ENCODE measurements around the gene GFOD1. TPM values are rescaled to one million over a fixed set of nuclear protein-coding genes. Genes with fewer than 3 reads are reported as not detected.

The GFOD1 gene
- total and polyA plus RNA-seq, 4 donors, result 2.6 to 16.8 (median 5.0) TPM

GRCh38 chr6:13526727-13527670 lies 39.6 kb upstream of the GFOD1 start:
- Histone ChIP-seq H3K4me1 (ENCODE audit: control insufficient read depth in 4 of 4, insufficient read depth in 4 of 4, low read length in 3 of 4) (peaks cover 0 to 7% (median 0%) of the 10 kb centered on the region in 4 donors), H3K27me3 (ENCODE audit: control insufficient read depth in 4 of 4, insufficient read depth in 4 of 4, low read length in 3 of 4) (no peaks in the 10 kb centered on the region), H3K9me3 (ENCODE audit: control insufficient read depth in 4 of 4, low read length in 3 of 4) (no peaks in the 10 kb centered on the region), H3K36me3 (ENCODE audit: control insufficient read depth in 4 of 4, insufficient read depth in 3 of 4, low read depth in 1 of 4, low read length in 3 of 4) (no peaks in the 10 kb centered on the region), H3K9ac (ENCODE audit: low read depth in 1 of 2, low read length in 2 of 2) (no peak overlapping the region), H3K4me3 (ENCODE audit: low read depth in 1 of 3, low read length in 3 of 3) (no peak overlapping the region), H3K27ac (ENCODE audit: low read depth in 1 of 2, low read length in 2 of 2) (no peak overlapping the region)
- 81% methylated on average over 17 of the region's 17 CpGs for WGBS
- TF ChIP-seq REST (IDR thresholded peaks at IDR 0.05) (no peak), SP1 (IDR thresholded peaks at IDR 0.05) (no peak), NR2F2 (IDR thresholded peaks at IDR 0.05) (peak; percentile 25)
- TF ChIP-seq, protein P1, sequence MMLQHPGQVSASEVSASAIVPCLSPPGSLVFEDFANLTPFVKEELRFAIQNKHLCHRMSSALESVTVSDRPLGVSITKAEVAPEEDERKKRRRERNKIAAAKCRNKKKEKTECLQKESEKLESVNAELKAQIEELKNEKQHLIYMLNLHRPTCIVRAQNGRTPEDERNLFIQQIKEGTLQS (IDR thresholded peaks at IDR 0.05), result no peak
- no peak for DNase-seq (ENCODE audit: low spot score)

- TF ChIP-seq REST (IDR thresholded peaks at IDR 0.05), result no peak
- H3K27ac ChIP-seq (ENCODE audit: low read depth in 1 of 2, low read length in 2 of 2), result no peak overlapping the region
Observed at GRCh38 chr6:13526357-13526726, 38.9 kb upstream of the GFOD1 start.

DNA sequence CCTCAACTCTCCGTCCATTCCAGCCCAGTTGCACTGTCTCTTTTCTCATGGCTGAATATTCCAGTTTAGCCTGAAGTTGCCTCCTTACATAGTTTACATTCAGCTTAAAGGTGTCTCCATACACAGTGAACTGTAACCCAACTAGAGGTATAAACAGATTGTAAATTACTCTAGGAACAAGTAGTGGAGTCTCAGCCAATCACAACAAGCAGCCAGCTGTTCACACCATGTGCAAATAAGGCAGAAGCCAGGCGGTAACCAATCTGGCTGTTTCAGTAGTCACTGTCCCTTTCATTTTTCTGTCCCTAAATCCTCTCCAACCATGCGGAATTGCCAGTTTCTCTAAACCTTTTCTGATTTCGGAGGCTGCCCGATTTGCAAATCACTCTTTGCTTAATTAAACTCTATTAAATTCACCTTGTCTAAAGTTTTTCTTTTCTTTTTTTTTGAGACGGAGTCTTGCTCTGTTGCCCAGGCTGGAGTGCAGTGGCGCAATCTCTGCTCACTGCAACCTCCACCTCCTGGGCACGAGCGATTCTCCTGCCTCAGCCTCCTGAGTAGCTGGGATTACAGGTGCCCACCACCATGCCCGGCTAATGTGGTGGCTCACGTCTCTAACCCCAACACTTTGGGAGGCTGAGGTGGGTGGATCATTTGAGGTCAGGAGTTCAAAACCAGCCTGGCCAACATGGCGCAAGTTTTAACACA lies 37.6 kb upstream of the GFOD1 start:
- WGBS, result 93% methylated on average over 12 of the region's 12 CpGs

More at GRCh38 chr6:13526357-13526726, 38.9 kb upstream of the GFOD1 start:
- 87% methylated on average over 1 of the region's 1 CpG for WGBS
- H3K4me3 ChIP-seq (ENCODE audit: low read depth in 1 of 3, low read length in 3 of 3), result no peak overlapping the region
- H3K36me3 ChIP-seq (ENCODE audit: control insufficient read depth in 4 of 4, insufficient read depth in 3 of 4, low read depth in 1 of 4, low read length in 3 of 4), result no peaks in the 10 kb centered on the region
- no peaks in the 10 kb centered on the region for H3K27me3 ChIP-seq (ENCODE audit: control insufficient read depth in 4 of 4, insufficient read depth in 4 of 4, low read length in 3 of 4)
- no peak for DNase-seq (ENCODE audit: low spot score)
- no peak overlapping the region for H3K9ac ChIP-seq (ENCODE audit: low read depth in 1 of 2, low read length in 2 of 2)
- no peaks in the 10 kb centered on the region for H3K9me3 ChIP-seq (ENCODE audit: control insufficient read depth in 4 of 4, low read length in 3 of 4)
- peaks cover 0 to 7% (median 0%) of the 10 kb centered on the region in 4 donors for H3K4me1 ChIP-seq (ENCODE audit: control insufficient read depth in 4 of 4, insufficient read depth in 4 of 4, low read length in 3 of 4)

More for the DNA sequence above, 37.6 kb upstream of the GFOD1 start:
- Histone ChIP-seq H3K4me1 (ENCODE audit: control insufficient read depth in 4 of 4, insufficient read depth in 4 of 4, low read length in 3 of 4) (peaks cover 0 to 7% (median 0%) of the 10 kb centered on the region in 4 donors), H3K9ac (ENCODE audit: low read depth in 1 of 2, low read length in 2 of 2) (no peak overlapping the region), H3K27me3 (ENCODE audit: control insufficient read depth in 4 of 4, insufficient read depth in 4 of 4, low read length in 3 of 4) (no peaks in the 10 kb centered on the region), H3K36me3 (ENCODE audit: control insufficient read depth in 4 of 4, insufficient read depth in 3 of 4, low read depth in 1 of 4, low read length in 3 of 4) (no peaks in the 10 kb centered on the region), H3K4me3 (ENCODE audit: low read depth in 1 of 3, low read length in 3 of 3) (no peak overlapping the region), H3K9me3 (ENCODE audit: control insufficient read depth in 4 of 4, low read length in 3 of 4) (no peaks in the 10 kb centered on the region), H3K27ac (ENCODE audit: low read depth in 1 of 2, low read length in 2 of 2) (no peak overlapping the region)
- DNase-seq (ENCODE audit: low spot score), result no peak
- TF ChIP-seq SP1 (IDR thresholded peaks at IDR 0.05) (no peak), CTCF (IDR thresholded peaks at IDR 0.05; ENCODE audit: low read depth, low read length, missing input control) (no peak), FOXA1 (IDR thresholded peaks at IDR 0.05) (no peak), RAD21 (IDR thresholded peaks at IDR 0.05) (no peak), FOXA2 (IDR thresholded peaks at IDR 0.05) (no peak), JUND (IDR thresholded peaks at IDR 0.05) (no peak), RXRA (IDR thresholded peaks at IDR 0.05) (no peak), NR2F2 (IDR thresholded peaks at IDR 0.05) (no peak)
- TF ChIP-seq, protein P2, sequence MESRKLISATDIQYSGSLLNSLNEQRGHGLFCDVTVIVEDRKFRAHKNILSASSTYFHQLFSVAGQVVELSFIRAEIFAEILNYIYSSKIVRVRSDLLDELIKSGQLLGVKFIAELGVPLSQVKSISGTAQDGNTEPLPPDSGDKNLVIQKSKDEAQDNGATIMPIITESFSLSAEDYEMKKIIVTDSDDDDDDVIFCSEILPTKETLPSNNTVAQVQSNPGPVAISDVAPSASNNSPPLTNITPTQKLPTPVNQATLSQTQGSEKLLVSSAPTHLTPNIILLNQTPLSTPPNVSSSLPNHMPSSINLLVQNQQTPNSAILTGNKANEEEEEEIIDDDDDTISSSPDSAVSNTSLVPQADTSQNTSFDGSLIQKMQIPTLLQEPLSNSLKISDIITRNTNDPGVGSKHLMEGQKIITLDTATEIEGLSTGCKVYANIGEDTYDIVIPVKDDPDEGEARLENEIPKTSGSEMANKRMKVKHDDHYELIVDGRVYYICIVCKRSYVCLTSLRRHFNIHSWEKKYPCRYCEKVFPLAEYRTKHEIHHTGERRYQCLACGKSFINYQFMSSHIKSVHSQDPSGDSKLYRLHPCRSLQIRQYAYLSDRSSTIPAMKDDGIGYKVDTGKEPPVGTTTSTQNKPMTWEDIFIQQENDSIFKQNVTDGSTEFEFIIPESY (IDR thresholded peaks at IDR 0.05), result no peak
- TF ChIP-seq, protein P1 (IDR thresholded peaks at IDR 0.05), result no peak
